CMK (cell line): ENCODE measurements around the gene LRRC37B.
"Not testable (repeated sequence)": the region's sequence is repeated elsewhere in the genome, so short reads cannot be mapped to it uniquely, and the experiment has no call there.

Experiments
- DNase-seq: peaks from one replicate; pipeline ENCODE4 v3.0.0-alpha.2; 2010; ENCODE audit warnings: low read depth

LRRC37B gene

GRCh38 chr17:32006957-32007462 lies at the start of gene LRRC37B:
TSS of gene LRRC37B (plus strand) at chr17:32007383. CDS start at chr17:32021393, 14,010 bp downstream.
- DNase-seq, result peak; percentile 65

- DNase-seq, result not testable (repeated sequence)
Measured at GRCh38 chr17:31964131-31964530, 43.1 kb upstream of the LRRC37B start.

- no peak for DNase-seq
Measured at GRCh38 chr17:31967648-31968047, 39.5 kb upstream of the LRRC37B start.

GRCh38 chr17:31970416-31970815 lies 36.8 kb upstream of the LRRC37B start:
- DNase-seq, result not testable (repeated sequence)

GRCh38 chr17:31974269-31975071 lies 32.7 kb upstream of the LRRC37B start:
- not testable (repeated sequence) for DNase-seq

- not testable (repeated sequence) for DNase-seq
Measured at GRCh38 chr17:31975391-31975790, 31.8 kb upstream of the LRRC37B start.

GRCh38 chr17:31991821-31992220 lies 15.4 kb upstream of the LRRC37B start:
- not testable (repeated sequence) for DNase-seq

GRCh38 chr17:31997005-31997404 lies 10.2 kb upstream of the LRRC37B start:
- DNase-seq, result no peak

GRCh38 chr17:32007463-32008298 lies 498 bp downstream of the LRRC37B start:
- no peak for DNase-seq

GRCh38 chr17:32009262-32009542 lies 2.0 kb downstream of the LRRC37B start:
- no peak for DNase-seq

- no peak for DNase-seq
Measured at GRCh38 chr17:32010114-32010513, 2.9 kb downstream of the LRRC37B start.

- no peak for DNase-seq
Measured at GRCh38 chr17:32015245-32016013, 8.2 kb downstream of the LRRC37B start.

- DNase-seq, result no peak
Measured at GRCh38 chr17:32016231-32016630, 9.0 kb downstream of the LRRC37B start.

- no peak for DNase-seq
Measured at GRCh38 chr17:32019228-32019627, 12.0 kb downstream of the LRRC37B start.

- DNase-seq, result no peak
Measured at GRCh38 chr17:32020943-32021614, 13.9 kb downstream of the LRRC37B start.

GRCh38 chr17:32021615-32021955 lies 14.4 kb downstream of the LRRC37B start:
- no peak for DNase-seq

- DNase-seq, result not testable (repeated sequence)
Measured at GRCh38 chr17:32022554-32022953, 15.4 kb downstream of the LRRC37B start.

GRCh38 chr17:32027271-32027670 lies 20.1 kb downstream of the LRRC37B start:
- DNase-seq, result not testable (repeated sequence)

- no peak for DNase-seq
Measured at GRCh38 chr17:32033223-32033622, 26.0 kb downstream of the LRRC37B start.

- DNase-seq, result not testable (repeated sequence)
Measured at GRCh38 chr17:32033812-32034211, 26.6 kb downstream of the LRRC37B start.

- not testable (repeated sequence) for DNase-seq
Measured at GRCh38 chr17:32040246-32040645, 33.1 kb downstream of the LRRC37B start.
